ENCODE results near the gene CDC42SE2.
"Not testable (repeated sequence)": the region's sequence is repeated elsewhere in the genome, so short reads cannot be mapped to it uniquely, and the experiment has no call there.

The CDC42SE2 gene

GRCh38 chr5:131324303-131324702, 60.5 kb downstream of the CDC42SE2 start:
- no peak for DNase-seq

DNA sequence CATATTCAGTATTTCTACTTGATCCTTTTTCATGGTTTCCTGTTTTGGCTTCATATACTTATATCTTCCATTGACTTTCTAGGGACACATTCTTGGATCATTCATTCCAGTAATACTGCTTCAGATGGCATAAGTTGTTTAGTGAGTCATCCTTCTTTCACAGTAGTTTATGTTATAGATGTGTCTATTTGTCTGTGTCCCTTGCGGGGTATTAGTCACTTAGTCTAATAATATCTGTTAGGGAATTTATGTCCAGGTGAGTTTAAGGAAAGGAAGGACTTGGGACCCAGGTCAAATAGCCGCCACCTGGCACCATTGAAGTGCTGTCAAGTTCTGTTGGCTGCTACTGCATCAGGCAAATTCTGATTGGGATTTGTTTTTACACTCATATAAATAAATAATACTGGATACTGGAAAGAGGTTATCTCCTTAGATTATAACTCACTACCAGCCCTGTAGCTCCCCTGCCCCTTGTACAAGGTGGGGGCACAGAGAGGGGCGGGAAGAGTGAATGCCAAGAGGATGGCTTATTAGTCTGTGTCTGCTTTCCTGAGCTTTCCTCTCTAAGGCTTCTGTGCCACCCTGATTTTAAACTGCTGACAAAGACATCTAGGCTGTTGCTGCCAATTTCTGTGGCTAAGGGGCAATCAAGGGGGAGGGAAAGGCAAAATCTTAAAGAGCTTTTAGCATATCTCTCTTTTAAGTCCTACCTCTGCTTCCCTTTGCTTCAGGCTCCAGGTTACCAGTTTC, 64.9 kb downstream of the CDC42SE2 start:
- DNase-seq, result no peak

- DNase-seq, result no peak
Measured at GRCh38 chr5:131329286-131329560, 65.4 kb downstream of the CDC42SE2 start.

GRCh38 chr5:131330031-131330430, 66.2 kb downstream of the CDC42SE2 start:
- DNase-seq, result no peak

DNA sequence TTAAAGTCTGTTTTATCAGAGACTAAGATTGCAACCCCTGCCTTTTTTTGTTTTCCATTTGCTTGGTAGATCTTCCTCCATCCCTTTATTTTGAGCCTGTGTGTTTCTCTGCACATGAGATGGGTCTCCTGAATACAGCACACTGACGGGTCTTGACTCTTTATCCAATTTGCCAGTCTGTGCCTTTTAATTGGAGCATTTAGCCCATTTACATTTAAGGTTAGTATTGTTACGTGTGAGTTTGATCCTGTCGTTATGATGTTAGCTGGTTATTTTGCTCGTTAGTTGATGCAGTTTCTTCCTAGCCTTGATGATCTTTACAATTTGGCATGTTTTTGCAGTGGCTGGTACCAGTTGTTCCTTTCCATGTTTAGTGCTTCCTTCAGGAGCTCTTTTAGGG, 71.9 kb downstream of the CDC42SE2 start:
- DNase-seq, result not testable (repeated sequence)

GRCh38 chr5:131336801-131337200, 72.9 kb downstream of the CDC42SE2 start:
- not testable (repeated sequence) for DNase-seq

DNA sequence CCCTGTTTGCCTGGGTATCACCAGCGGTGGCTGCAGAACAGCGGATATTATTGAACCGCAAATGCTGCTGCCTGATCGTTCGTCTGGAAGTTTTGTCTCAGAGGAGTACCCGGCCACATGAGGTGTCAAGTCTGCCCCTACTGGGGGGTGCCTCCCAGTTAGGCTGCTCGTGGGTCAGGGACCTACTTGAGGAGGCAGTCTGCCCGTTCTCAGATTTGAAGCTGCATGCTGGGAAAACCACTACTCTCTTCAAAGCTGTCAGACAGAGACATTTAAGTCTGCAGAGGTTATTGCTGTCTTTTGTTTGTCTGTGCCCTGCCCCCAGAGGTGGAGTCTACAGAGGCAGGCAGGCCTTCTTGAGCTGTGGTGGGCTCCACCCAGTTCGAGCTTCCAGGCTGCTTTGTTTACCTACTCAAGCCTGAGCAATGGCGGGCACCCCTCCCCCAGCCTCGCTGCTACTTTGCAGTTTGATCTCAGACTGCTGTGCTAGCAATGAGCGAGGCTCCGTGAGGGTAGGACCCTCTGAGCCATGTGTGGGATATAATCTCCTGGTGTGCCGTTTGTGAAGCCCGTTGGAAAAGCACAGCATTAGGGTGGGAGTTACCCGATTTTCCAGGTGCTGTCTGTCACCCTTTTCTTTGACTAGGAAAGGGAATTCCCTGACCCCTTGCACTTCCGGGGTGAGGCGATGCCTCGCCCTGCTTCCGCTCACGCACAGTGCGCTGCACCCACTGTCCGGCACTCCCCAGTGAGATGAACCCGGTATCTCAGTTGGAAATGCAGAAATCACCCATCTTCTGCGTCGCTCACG, 73.6 kb downstream of the CDC42SE2 start:
- DNase-seq, result not testable (repeated sequence)

- no peak for DNase-seq
Measured at GRCh38 chr5:131338051-131338453, 74.2 kb downstream of the CDC42SE2 start.

GRCh38 chr5:131344288-131344687, 80.4 kb downstream of the CDC42SE2 start:
- DNase-seq, result not testable (repeated sequence)

- DNase-seq, result not testable (repeated sequence)
Measured at GRCh38 chr5:131346204-131346603, 82.4 kb downstream of the CDC42SE2 start.

- DNase-seq, result no peak
Measured at GRCh38 chr5:131353991-131354390, 90.1 kb downstream of the CDC42SE2 start.

- DNase-seq, result no peak
Measured at GRCh38 chr5:131355971-131356528, 92.2 kb downstream of the CDC42SE2 start.

- DNase-seq, result no peak
Measured at GRCh38 chr5:131356619-131357018, 92.8 kb downstream of the CDC42SE2 start.

GRCh38 chr5:131357739-131358561, 94.1 kb downstream of the CDC42SE2 start:
- DNase-seq, result no peak

- DNase-seq, result no peak
Measured at GRCh38 chr5:131361677-131362315, 97.9 kb downstream of the CDC42SE2 start.

- DNase-seq, result no peak
Measured at GRCh38 chr5:131363811-131364506, 100.1 kb downstream of the CDC42SE2 start.

GRCh38 chr5:131364507-131365050, 100.7 kb downstream of the CDC42SE2 start:
- no peak for DNase-seq

GRCh38 chr5:131366428-131366827, 102.6 kb downstream of the CDC42SE2 start:
- no peak for DNase-seq

- DNase-seq, result no peak
Measured at GRCh38 chr5:131367219-131367860, 103.5 kb downstream of the CDC42SE2 start.

DNA sequence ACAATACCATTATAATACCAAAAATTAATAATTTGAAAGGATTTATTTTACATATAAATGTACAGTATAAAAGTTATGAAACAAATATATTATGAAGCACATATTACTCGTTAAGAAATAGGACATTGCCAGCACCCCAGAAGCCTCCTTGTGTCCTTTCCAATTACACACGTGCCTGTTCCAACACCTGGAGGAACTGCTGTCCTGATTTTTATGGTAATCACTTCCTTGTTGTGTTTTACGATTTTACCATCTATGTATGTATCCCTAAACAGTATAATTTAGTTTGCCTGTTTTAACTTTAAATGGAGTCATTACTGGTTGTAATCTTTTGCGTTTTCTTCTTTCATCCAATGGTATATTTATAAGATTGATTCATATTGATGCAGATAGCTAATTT, 105.0 kb downstream of the CDC42SE2 start:
- no peak for DNase-seq

- no peak for DNase-seq
Measured at GRCh38 chr5:131369558-131369957, 105.7 kb downstream of the CDC42SE2 start.

All from NCI-H1092 treated with DMSO at 0.1 percent for 48 hours (cell line).